IPS-15b (cell line): ENCODE data around the gene EPB41L3.

Experiments
- H3K27me3 ChIP-seq: one replicate; pipeline ENCODE4 v1.6.1; 2013; ENCODE audit warnings: low read length; ENCODE audit not compliant: control insufficient read depth, insufficient read depth
- H3K36me3 ChIP-seq: one replicate; pipeline ENCODE4 v1.6.1; 2013; ENCODE audit warnings: low read length; ENCODE audit not compliant: control insufficient read depth, insufficient read depth
- H3K4me1 ChIP-seq: one replicate; pipeline ENCODE4 v1.6.1; 2013; ENCODE audit warnings: mild to moderate bottlenecking, low read length; ENCODE audit not compliant: control insufficient read depth, insufficient read depth
- H3K4me3 ChIP-seq: one replicate; pipeline ENCODE4 v1.5.1; 2013; ENCODE audit warnings: low read depth, low read length
- H3K9ac ChIP-seq: one replicate; pipeline ENCODE4 v1.6.1; 2013; ENCODE audit warnings: low read depth, mild to moderate bottlenecking, low read length
- H3K9me3 ChIP-seq: one replicate; pipeline ENCODE4 v1.6.1; 2013; ENCODE audit warnings: mild to moderate bottlenecking, low read length; ENCODE audit not compliant: control insufficient read depth, insufficient read depth

Gene EPB41L3

GRCh38 chr18:5444847-5445246 is 99.0 kb downstream of the EPB41L3 start:
- no peaks in the 10 kb centered on the region for H3K9me3 ChIP-seq
- H3K4me3 ChIP-seq: no peak overlapping the region
- no peaks in the 10 kb centered on the region for H3K27me3 ChIP-seq
- no peak overlapping the region for H3K9ac ChIP-seq
- H3K36me3 ChIP-seq: no peaks in the 10 kb centered on the region
- H3K4me1 ChIP-seq: no peaks in the 10 kb centered on the region

GRCh38 chr18:5444269-5444668 is 99.5 kb downstream of the EPB41L3 start:
- Histone ChIP-seq H3K36me3 (no peaks in the 10 kb centered on the region), H3K27me3 (no peaks in the 10 kb centered on the region), H3K4me1 (no peaks in the 10 kb centered on the region), H3K4me3 (no peak overlapping the region), H3K9me3 (no peaks in the 10 kb centered on the region), H3K9ac (no peak overlapping the region)

GRCh38 chr18:5439986-5440696 is 103.7 kb downstream of the EPB41L3 start:
- no peak overlapping the region for H3K4me3 ChIP-seq
- no peaks in the 10 kb centered on the region for H3K27me3 ChIP-seq
- H3K36me3 ChIP-seq: no peaks in the 10 kb centered on the region
- H3K4me1 ChIP-seq: no peaks in the 10 kb centered on the region
- no peak overlapping the region for H3K9ac ChIP-seq
- H3K9me3 ChIP-seq: no peaks in the 10 kb centered on the region

DNA sequence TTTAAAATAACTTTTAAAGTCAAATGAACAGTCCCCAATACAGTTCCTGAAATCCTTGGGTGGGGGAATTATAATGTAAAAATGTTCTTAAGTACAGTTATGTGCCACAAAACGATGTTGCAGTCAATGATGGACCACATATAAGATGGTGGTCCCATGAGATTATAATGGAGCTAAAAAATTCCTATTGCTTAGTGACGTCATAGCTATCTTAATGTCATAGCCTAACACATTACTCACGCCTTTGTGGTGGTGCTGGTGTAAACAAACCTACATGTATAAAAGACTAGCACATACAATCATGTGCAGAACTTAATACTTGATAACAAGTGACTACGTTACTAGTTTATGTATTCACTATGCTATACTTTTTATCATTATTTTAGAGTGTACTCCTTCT is 109.4 kb downstream of the EPB41L3 start:
- H3K9ac ChIP-seq: no peak overlapping the region
- H3K27me3 ChIP-seq: no peaks in the 10 kb centered on the region

DNA sequence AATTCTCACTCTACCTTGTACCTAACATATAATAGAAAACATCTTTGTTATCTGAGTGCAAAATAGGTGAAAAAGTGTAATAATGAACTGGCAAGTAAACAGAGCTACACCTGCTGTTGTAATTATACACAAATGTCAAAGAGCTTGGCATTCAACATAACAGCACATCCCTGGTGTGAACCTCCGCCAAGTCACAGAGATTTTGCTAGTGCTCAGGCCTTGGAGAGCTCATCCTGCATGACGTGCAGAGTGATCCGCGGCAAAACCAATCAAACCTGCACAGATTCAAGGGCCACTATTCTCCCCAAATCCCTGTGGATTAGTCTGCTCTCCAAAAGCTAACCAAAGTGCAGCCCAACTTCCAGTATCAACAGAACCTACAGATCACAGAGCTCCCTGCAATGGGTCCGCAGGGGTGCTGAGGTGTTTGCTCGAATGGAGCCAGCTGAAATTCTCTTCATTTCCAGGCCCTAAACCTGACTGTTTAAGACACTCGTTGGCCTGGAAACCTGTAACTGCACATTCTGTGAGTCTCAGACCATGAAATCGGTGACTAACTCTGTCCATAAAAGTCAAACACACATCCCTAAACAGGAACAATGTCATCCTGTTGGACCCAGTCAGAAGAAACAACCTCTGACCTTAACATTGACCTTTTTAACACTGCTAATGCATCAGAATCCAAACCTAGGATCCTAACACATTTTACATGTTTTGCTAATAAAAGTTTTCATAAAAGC is 111.8 kb downstream of the EPB41L3 start:
- no peaks in the 10 kb centered on the region for H3K27me3 ChIP-seq
- no peaks in the 10 kb centered on the region for H3K9me3 ChIP-seq
- H3K36me3 ChIP-seq: no peaks in the 10 kb centered on the region
- H3K4me3 ChIP-seq: no peak overlapping the region
- no peaks in the 10 kb centered on the region for H3K4me1 ChIP-seq
- H3K9ac ChIP-seq: no peak overlapping the region

More for the DNA sequence above, 109.4 kb downstream of the EPB41L3 start:
- H3K4me3 ChIP-seq: no peak overlapping the region
- no peaks in the 10 kb centered on the region for H3K9me3 ChIP-seq
- H3K4me1 ChIP-seq: no peaks in the 10 kb centered on the region
- H3K36me3 ChIP-seq: no peaks in the 10 kb centered on the region

DNA sequence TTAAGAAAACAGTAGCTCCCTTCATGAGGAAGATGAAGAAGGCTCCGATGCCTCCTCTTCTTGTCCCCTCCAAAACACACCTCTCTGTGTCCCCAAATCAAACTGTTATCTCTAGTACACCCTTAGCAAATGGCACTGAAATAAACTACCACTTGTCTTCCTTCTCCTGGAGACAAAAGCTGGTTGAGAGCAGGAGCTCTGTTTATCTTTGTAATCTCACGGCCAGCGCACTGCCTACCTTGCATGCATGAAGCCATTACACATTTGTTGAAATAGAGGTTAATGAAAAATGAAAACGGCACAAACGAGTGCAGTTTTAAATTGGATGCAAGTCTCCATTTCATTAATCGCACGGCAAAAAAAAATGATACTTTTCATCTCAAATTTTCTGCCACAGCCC is 113.7 kb downstream of the EPB41L3 start:
- Histone ChIP-seq H3K9me3 (no peaks in the 10 kb centered on the region), H3K27me3 (no peaks in the 10 kb centered on the region), H3K4me3 (no peak overlapping the region), H3K4me1 (no peaks in the 10 kb centered on the region), H3K9ac (no peak overlapping the region), H3K36me3 (no peaks in the 10 kb centered on the region)

GRCh38 chr18:5429681-5430080 is 114.1 kb downstream of the EPB41L3 start:
- Histone ChIP-seq H3K4me3 (no peak overlapping the region), H3K9me3 (no peaks in the 10 kb centered on the region), H3K4me1 (no peaks in the 10 kb centered on the region), H3K36me3 (no peaks in the 10 kb centered on the region), H3K27me3 (no peaks in the 10 kb centered on the region), H3K9ac (no peak overlapping the region)

DNA sequence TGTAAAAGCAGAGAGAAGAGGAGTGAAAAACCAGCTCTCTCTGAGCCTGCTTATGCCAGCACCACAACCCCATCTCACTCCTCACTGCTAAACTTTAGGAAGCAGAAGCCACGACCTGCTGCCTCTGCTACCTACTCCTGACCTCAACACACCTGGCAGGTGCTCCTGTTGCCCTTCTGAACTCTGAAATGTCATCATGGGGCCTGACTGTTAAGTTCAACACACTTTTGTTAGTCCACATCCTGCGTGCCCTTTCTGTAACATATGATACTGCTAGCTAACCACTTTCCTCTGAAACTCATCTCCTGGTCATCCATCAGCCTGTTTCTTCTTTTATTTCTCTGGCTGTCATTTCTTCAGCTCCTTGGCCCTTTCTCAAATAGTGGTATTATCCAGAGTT is 118.1 kb downstream of the EPB41L3 start:
- H3K4me3 ChIP-seq: no peak overlapping the region
- no peaks in the 10 kb centered on the region for H3K27me3 ChIP-seq
- H3K9ac ChIP-seq: no peak overlapping the region
- H3K9me3 ChIP-seq: no peaks in the 10 kb centered on the region
- H3K4me1 ChIP-seq: no peaks in the 10 kb centered on the region
- H3K36me3 ChIP-seq: peaks cover 3% of the 10 kb centered on the region

DNA sequence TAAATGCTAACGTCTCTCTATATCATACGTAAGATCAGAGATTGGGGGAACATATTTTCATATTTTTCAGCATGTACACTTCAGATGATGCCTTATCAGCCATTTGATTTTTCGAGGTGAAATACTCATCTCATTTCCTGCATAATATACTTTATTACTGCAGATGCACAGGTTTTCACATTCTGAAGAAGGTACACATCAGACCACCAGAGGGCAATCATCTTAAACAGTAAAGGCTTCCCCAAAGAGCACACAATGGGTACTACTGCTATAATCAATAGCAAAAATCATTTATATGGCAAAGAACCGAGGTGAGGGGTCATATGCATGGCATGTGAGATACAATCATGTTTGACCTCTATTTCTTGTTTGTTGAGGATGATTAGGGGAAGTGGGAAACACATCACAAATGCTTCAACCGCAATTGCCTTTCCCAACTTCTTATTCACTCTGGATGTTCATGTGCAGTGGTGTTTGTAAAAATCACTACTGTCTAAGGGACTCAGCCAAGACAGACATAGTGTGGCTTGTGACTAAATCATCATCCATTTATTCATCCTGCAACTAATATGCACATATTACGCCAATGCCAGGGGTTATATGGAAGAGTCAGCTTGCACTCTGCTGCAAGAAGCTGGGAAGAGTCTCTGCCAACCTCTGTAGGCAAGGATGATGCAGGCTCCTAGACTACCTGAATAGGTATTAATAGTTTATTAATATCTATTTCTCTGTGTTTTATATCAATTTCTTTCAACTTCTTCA is 118.7 kb downstream of the EPB41L3 start:
- Histone ChIP-seq H3K4me3 (no peak overlapping the region), H3K36me3 (peaks cover 3% of the 10 kb centered on the region), H3K9me3 (no peaks in the 10 kb centered on the region), H3K9ac (no peak overlapping the region), H3K27me3 (no peaks in the 10 kb centered on the region), H3K4me1 (no peaks in the 10 kb centered on the region)

GRCh38 chr18:5422626-5423025 is 121.2 kb downstream of the EPB41L3 start:
- H3K9ac ChIP-seq: no peak overlapping the region
- H3K27me3 ChIP-seq: no peaks in the 10 kb centered on the region
- H3K4me1 ChIP-seq: no peaks in the 10 kb centered on the region
- no peak overlapping the region for H3K4me3 ChIP-seq
- no peaks in the 10 kb centered on the region for H3K9me3 ChIP-seq
- H3K36me3 ChIP-seq: peaks cover 3% of the 10 kb centered on the region

- no peaks in the 10 kb centered on the region for H3K9me3 ChIP-seq
- H3K4me3 ChIP-seq: no peak overlapping the region
- peaks cover 3% of the 10 kb centered on the region for H3K36me3 ChIP-seq
- H3K9ac ChIP-seq: no peak overlapping the region
- H3K27me3 ChIP-seq: no peaks in the 10 kb centered on the region
- no peaks in the 10 kb centered on the region for H3K4me1 ChIP-seq
Measured at GRCh38 chr18:5421981-5422380, 121.8 kb downstream of the EPB41L3 start.
